D721Med (cell line): ENCODE measurements around the gene TMEM109.

Experiments
- DNase-seq: peaks from one replicate; pipeline ENCODE4 v3.0.0; 2011; ENCODE audit warnings: low spot score; ENCODE audit not compliant: insufficient read length
- FAIRE-seq: peaks from 2 replicates; lab custom pipeline; 2011; peaks lifted over from hg19 to GRCh38; lab: Jason Lieb, UNC
- TF ChIP-seq, protein P1 (sequence below): IDR thresholded peaks from 2 replicates; pipeline ENCODE4 v1.5.1; 2012; ENCODE audit warnings: mild to moderate bottlenecking, control low read depth; ENCODE audit not compliant: insufficient read depth; ENCODE audit errors: missing control alignments

Gene TMEM109

DNA sequence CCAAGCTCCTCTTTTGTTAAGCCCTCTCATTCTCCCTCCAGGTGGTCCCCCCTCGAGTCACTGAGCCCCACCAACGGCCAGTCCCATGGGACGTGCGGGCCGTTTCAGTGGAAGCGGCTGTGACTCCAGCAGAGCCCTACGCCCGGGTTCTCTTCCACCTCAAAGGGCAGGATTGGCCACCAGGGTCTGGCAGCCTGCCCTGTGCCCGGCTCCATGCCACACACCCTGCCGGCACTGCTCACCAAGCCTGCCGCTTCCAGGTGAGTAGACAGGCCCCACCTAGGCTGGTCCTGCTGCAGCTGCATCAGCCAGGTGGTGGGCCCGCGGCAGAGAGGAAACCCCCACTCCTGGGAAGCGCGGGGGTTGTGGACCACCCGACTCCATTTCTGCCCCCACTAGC is 13.6 kb downstream of the TMEM109 start:
- no peak for FAIRE-seq
- TF ChIP-seq, protein P1, sequence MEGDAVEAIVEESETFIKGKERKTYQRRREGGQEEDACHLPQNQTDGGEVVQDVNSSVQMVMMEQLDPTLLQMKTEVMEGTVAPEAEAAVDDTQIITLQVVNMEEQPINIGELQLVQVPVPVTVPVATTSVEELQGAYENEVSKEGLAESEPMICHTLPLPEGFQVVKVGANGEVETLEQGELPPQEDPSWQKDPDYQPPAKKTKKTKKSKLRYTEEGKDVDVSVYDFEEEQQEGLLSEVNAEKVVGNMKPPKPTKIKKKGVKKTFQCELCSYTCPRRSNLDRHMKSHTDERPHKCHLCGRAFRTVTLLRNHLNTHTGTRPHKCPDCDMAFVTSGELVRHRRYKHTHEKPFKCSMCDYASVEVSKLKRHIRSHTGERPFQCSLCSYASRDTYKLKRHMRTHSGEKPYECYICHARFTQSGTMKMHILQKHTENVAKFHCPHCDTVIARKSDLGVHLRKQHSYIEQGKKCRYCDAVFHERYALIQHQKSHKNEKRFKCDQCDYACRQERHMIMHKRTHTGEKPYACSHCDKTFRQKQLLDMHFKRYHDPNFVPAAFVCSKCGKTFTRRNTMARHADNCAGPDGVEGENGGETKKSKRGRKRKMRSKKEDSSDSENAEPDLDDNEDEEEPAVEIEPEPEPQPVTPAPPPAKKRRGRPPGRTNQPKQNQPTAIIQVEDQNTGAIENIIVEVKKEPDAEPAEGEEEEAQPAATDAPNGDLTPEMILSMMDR: no peak
- no peak for DNase-seq

DNA sequence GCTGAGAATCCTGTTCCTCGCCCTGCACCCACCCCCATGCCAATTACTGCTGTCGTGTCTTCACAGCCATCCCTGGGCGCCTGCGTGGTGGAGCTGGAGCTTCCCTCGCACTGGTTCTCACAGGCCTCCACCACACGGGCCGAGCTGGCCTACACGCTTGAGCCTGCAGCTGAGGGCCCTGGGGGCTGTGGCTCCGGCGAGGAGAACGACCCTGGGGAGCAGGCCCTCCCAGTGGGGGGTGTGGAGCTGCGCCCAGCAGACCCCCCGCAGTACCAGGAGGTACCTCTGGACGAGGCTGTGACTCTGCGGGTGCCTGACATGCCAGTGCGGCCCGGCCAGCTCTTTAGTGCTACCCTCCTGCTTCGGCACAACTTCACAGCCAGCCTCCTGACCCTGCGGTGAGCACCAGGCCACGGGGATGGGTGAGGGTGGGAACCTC is 14.6 kb downstream of the TMEM109 start:
- DNase-seq: no peak

DNA sequence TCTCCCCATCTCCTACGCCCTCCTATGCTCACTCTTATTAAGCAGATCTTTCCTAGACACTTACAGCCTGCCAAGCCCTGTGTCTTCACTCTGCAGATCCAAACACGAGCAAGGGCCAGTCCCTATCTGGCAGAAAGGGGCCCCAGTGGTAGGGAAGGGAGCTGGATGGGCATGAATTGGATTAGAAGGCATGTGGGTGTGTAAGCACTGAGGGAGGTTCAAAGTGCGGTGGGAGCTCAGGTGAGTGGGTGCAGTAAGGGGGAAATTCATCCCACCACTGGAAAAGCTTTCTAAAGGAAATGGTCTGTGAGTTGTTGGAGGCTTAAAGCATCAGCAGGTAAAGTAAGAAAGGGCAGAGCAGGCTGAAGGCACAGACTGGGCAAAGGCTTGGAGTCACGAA is 15.8 kb downstream of the TMEM109 start:
- TF ChIP-seq, protein P1: no peak
- DNase-seq (no peak), FAIRE-seq (no peak)

More for the DNA sequence above, 14.6 kb downstream of the TMEM109 start:
- no peak for FAIRE-seq
- TF ChIP-seq, protein P1: no peak

DNA sequence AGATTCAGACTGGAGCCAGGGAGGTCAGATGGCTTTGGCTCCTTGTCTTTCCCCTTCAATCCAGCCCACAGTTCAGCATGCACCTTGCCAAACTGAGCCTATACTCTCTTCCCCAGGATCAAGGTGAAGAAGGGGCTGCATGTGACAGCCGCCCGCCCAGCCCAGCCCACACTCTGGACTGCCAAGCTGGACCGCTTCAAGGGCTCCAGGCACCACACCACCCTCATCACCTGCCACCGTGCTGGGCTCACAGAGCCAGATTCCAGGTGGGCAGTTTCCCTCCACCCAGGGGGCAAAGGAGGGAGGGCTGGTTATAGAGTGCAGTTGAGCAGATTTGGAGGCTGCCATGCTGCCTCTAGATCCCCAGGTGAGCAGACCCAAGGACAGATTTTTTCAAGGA is 16.4 kb downstream of the TMEM109 start:
- FAIRE-seq (no peak), DNase-seq (no peak)
- TF ChIP-seq, protein P1: no peak

DNA sequence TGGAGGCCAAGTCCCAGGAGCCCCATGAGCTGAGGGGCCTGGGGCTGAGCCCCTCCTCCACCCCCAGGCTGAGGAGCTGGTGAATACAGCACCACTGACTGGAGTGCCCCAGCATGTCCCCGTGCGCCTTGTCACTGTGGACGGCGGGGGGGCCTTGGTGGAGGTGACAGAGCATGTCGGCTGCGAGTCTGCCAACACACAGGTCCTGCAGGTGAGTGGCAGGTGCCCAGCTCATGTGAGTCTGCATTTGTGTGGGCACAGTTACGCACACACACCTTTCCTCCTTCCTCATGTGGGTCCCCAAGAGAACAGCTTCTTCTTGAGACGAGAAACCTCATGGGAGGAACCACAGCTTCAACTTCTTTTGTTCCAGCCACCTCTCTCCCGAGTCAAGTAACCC is 18.0 kb downstream of the TMEM109 start:
- TF ChIP-seq, protein P1: no peak
- FAIRE-seq (no peak), DNase-seq (no peak)

DNA sequence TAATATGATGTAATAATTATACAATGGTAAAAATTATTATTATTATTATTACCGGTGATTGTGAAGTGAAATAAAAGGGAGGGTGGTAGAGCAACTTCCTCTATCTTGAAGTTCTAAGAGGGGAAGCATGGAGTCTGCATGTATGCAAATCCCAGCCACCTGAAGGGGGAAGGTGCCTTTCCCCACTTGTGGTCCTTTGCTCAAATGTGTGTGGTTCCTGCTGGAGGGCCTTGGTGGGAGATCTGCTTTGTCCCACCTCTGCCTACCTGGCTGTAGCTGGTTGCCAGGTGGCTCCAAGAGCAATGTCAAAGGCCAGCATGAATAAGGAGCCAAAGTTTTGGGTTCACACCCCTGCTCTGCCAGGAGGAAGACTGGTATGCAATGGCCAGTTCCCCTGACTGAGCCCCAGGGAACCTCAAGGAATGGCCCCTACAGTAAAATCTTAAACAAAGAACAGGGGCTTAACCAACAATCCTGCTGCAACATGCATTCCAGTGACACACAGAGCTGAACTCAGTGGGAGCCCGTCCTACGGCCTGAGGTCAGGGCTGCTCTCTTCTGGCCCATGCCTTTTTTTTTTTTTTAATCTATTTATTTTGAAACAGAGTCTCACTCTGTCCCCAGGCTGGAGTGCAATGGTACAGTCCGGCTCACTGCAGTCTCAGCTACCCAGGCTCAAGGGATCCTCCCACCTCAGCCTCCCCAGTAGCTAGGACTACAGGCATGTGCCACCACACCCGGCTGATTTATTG is 18.8 kb downstream of the TMEM109 start:
- DNase-seq (no peak), FAIRE-seq (no peak)
- TF ChIP-seq, protein P1: no peak

DNA sequence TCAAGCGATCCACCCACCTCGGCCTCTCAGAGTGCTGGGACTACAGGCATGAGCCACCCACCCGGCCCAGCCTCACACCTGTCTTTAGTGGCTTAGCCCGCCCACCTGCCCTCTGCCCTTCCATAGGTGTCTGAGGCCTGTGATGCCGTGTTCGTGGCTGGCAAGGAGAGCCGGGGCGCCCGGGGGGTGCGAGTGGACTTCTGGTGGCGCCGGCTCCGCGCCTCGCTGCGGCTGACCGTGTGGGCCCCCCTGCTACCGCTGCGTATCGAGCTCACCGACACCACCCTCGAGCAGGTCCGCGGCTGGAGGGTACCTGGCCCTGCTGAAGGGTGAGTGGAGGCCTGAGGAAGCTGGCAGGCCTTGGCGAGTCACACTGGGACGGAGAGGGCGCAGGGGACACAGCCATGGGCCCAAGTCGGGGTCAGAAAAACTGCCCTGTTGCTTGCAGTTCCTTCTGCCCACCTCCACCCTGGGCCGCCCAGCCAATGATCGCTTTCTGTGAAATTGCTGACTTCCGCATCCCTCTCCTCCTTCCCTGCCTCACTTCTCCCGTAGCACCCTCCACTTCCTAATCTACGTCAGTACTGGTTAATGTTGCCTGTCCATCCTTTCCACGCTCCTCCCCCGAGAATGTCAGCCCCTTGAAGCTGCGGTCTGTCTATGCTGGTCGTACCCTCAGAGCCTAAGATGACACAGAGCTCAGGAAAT is 19.6 kb downstream of the TMEM109 start:
- TF ChIP-seq, protein P1: no peak
- DNase-seq (no peak), FAIRE-seq (no peak)
